ENCODE data around the gene MED25. TPM values are rescaled to one million over a fixed set of nuclear protein-coding genes. Genes with fewer than 3 reads are reported as not detected.
A peak's percentile ranks its signal among the peaks of the same experiment; 100 is the strongest.

Gene MED25
- polyA plus RNA-seq, 1 of the 3 experiments (the other 2 are of a cell fraction): 30.2 TPM

- Histone ChIP-seq H3F3A (replicated peaks; ENCODE audit: insufficient read depth) (peaks cover 9% of the 10 kb centered on the region), H3K9me3 (no peaks in the 10 kb centered on the region), H3K27ac (ENCODE audit: low read depth in 2 of 2, low read length in 1 of 2) (no peak overlapping the region), H3K27me3 (ENCODE audit: insufficient read depth) (no peaks in the 10 kb centered on the region), H2AFZ (ENCODE audit: low read depth) (no peak overlapping the region), H3K79me2 (ENCODE audit: insufficient read depth) (peaks cover 41% of the 10 kb centered on the region), H3K9me2 (no peaks in the 10 kb centered on the region), H3K36me3 (replicated peaks in 1 of 2; ENCODE audit: control insufficient read depth in 1 of 2, insufficient read depth in 2 of 2, low read length in 1 of 2) (peaks cover 6 to 23% of the 10 kb centered on the region in 2 experiments), H3K4me1 (ENCODE audit: control insufficient read depth in 1 of 2, insufficient read depth in 2 of 2, low read depth in 1 of 2, low read length in 1 of 2) (peaks cover 16 to 40% of the 10 kb centered on the region in 2 experiments), H3K4me3 (ENCODE audit: low read depth in 2 of 2, low read length in 1 of 2) (no peak overlapping the region), H4K20me1 (ENCODE audit: insufficient read depth) (no peaks in the 10 kb centered on the region), H3K4me2 (no peak overlapping the region), H3K9ac (no peak overlapping the region)
- no peak for DNase-seq
- CTCF ChIA-PET: no interaction called here
- WGBS (ENCODE audit: low lambda C conversion rate): 96% methylated on average over 17 of the region's 29 CpGs
- POLR2A ChIA-PET: no interaction called here
- TF ChIP-seq ZBTB33 (IDR thresholded peaks at IDR 0.05; ENCODE audit: borderline replicate concordance, low read depth) (no peak), YY1 (IDR thresholded peaks at IDR 0.05; ENCODE audit: low read depth) (no peak)
These were observed 55.0 kb downstream of the MED25 start for GRCh38 chr19:49873129-49873521.

- H3K79me2 ChIP-seq (ENCODE audit: insufficient read depth): peaks cover 48% of the 10 kb centered on the region
- TF ChIP-seq SIN3A (IDR thresholded peaks at IDR 0.05; ENCODE audit: borderline replicate concordance, low read depth, low read length) (no peak), RCOR1 (IDR thresholded peaks at IDR 0.05; ENCODE audit: low read length) (no peak), USF1 (IDR thresholded peaks at IDR 0.05; ENCODE audit: borderline replicate concordance, low read depth) (no peak), RFX5 (IDR thresholded peaks at IDR 0.05; ENCODE audit: low read length) (no peak)
- 85% methylated on average over 7 of the region's 10 CpGs for WGBS (ENCODE audit: low lambda C conversion rate)
- H2AFZ ChIP-seq (ENCODE audit: low read depth): no peak overlapping the region
- no peak overlapping the region for H3K4me3 ChIP-seq (ENCODE audit: low read depth in 2 of 2, low read length in 1 of 2)
- no peak overlapping the region for H3K4me2 ChIP-seq
- H3F3A ChIP-seq (replicated peaks; ENCODE audit: insufficient read depth): peaks cover 6% of the 10 kb centered on the region
- H3K9me2 ChIP-seq: no peaks in the 10 kb centered on the region
- ChIA-PET POLR2A (no interaction called here), CTCF (no interaction called here)
- H3K27me3 ChIP-seq (ENCODE audit: insufficient read depth): no peaks in the 10 kb centered on the region
- H4K20me1 ChIP-seq (ENCODE audit: insufficient read depth): no peaks in the 10 kb centered on the region
- no peak for DNase-seq
- H3K36me3 ChIP-seq (replicated peaks in 1 of 2; ENCODE audit: control insufficient read depth in 1 of 2, insufficient read depth in 2 of 2, low read length in 1 of 2): peaks cover 6 to 23% of the 10 kb centered on the region in 2 experiments
- no peak overlapping the region for H3K9ac ChIP-seq
- no peaks in the 10 kb centered on the region for H3K9me3 ChIP-seq
- no peak overlapping the region for H3K27ac ChIP-seq (ENCODE audit: low read depth in 2 of 2, low read length in 1 of 2)
- peaks cover 14 to 39% of the 10 kb centered on the region in 2 experiments for H3K4me1 ChIP-seq (ENCODE audit: control insufficient read depth in 1 of 2, insufficient read depth in 2 of 2, low read depth in 1 of 2, low read length in 1 of 2)
These were observed 55.7 kb downstream of the MED25 start for GRCh38 chr19:49873834-49874233.

- 82% methylated on average over 7 of the region's 11 CpGs for WGBS (ENCODE audit: low lambda C conversion rate)
- peaks cover 56% of the 10 kb centered on the region for H3K79me2 ChIP-seq (ENCODE audit: insufficient read depth)
These were observed 56.5 kb downstream of the MED25 start for GRCh38 chr19:49874503-49875157.

More at GRCh38 chr19:49874503-49875157, 56.5 kb downstream of the MED25 start:
- H3K36me3 ChIP-seq (replicated peaks in 1 of 2; ENCODE audit: control insufficient read depth in 1 of 2, insufficient read depth in 2 of 2, low read length in 1 of 2): peaks cover 11 to 31% of the 10 kb centered on the region in 2 experiments
- H3K9me2 ChIP-seq: no peaks in the 10 kb centered on the region
- TF ChIP-seq RAD21 (IDR thresholded peaks at IDR 0.05; ENCODE audit: low read length) (no peak), NRF1 (IDR thresholded peaks at IDR 0.05; ENCODE audit: low read depth, low read length) (no peak), RCOR1 (IDR thresholded peaks at IDR 0.05; ENCODE audit: low read length) (no peak), FOXM1 (IDR thresholded peaks at IDR 0.05; ENCODE audit: low read depth) (no peak), RFX5 (IDR thresholded peaks at IDR 0.05; ENCODE audit: low read length) (no peak), MAX (IDR thresholded peaks at IDR 0.05; ENCODE audit: low read depth) (no peak), POLR2AphosphoS5 (IDR thresholded peaks at IDR 0.05; ENCODE audit: low read depth, low read length) (no peak)
- H4K20me1 ChIP-seq (ENCODE audit: insufficient read depth): no peaks in the 10 kb centered on the region
- H3K27ac ChIP-seq (ENCODE audit: low read depth in 2 of 2, low read length in 1 of 2): no peak overlapping the region; a peak in 1 of 4 replicates
- H3K4me2 ChIP-seq: peak overlapping the region; percentile 95
- no peak for DNase-seq
- no peak overlapping the region for H3K4me3 ChIP-seq (ENCODE audit: low read depth in 2 of 2, low read length in 1 of 2)
- peaks cover 6% of the 10 kb centered on the region for H3F3A ChIP-seq (replicated peaks; ENCODE audit: insufficient read depth)
- no peak overlapping the region for H2AFZ ChIP-seq (ENCODE audit: low read depth)
- peaks cover 13 to 41% of the 10 kb centered on the region in 2 experiments for H3K4me1 ChIP-seq (ENCODE audit: control insufficient read depth in 1 of 2, insufficient read depth in 2 of 2, low read depth in 1 of 2, low read length in 1 of 2)
- H3K9me3 ChIP-seq: no peaks in the 10 kb centered on the region
- peak overlapping the region; percentile 97; the same call in 1 of the 2 replicates for H3K9ac ChIP-seq
- ChIA-PET CTCF (no interaction called here), POLR2A (no interaction called here)
- no peaks in the 10 kb centered on the region for H3K27me3 ChIP-seq (ENCODE audit: insufficient read depth)
